PC-3 (cell line): ENCODE measurements around the gene ZFAND4.
"Not testable (repeated sequence)": the region's sequence is repeated elsewhere in the genome, so short reads cannot be mapped to it uniquely, and the experiment has no call there.

Experiments
- EZH2 ChIP-seq: fragments of 300-600 bp; sonication (generic); IDR thresholded peaks from one replicate; pipeline ENCODE4 v1.6.1; 2017; ENCODE audit warnings: antibody characterized with exemption, mild to moderate bottlenecking, low read length; ENCODE audit not compliant: unreplicated experiment
- TF ChIP-seq, protein P1 (sequence below): fragments of 300-600 bp; sonication (generic); conservative IDR thresholded peaks from 2 replicates; pipeline ENCODE4 v1.5.1; 2017; ENCODE audit warnings: antibody characterized with exemption, low read depth, mild to moderate bottlenecking, low read length

DNA sequence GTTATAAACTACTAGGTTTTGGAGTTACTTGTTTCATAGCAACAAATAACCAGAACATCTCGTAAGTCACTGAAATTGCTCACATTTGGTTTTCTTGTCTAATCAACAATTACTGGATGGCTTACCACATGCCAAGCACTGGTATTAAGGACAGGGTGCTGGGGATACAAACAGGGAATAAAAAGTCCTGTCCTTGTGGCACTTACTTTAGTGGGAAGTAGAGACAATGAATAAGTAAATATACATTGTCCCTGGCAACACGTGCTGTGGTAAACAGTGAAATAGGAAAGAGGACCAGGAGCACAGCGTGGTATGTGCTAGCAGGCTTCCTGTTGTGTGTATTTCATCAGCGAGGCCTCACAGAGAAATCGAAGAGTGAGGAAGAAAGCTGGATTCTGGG, 38.7 kb upstream of the ZFAND4 start:
- TF ChIP-seq, protein P1, sequence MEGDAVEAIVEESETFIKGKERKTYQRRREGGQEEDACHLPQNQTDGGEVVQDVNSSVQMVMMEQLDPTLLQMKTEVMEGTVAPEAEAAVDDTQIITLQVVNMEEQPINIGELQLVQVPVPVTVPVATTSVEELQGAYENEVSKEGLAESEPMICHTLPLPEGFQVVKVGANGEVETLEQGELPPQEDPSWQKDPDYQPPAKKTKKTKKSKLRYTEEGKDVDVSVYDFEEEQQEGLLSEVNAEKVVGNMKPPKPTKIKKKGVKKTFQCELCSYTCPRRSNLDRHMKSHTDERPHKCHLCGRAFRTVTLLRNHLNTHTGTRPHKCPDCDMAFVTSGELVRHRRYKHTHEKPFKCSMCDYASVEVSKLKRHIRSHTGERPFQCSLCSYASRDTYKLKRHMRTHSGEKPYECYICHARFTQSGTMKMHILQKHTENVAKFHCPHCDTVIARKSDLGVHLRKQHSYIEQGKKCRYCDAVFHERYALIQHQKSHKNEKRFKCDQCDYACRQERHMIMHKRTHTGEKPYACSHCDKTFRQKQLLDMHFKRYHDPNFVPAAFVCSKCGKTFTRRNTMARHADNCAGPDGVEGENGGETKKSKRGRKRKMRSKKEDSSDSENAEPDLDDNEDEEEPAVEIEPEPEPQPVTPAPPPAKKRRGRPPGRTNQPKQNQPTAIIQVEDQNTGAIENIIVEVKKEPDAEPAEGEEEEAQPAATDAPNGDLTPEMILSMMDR, result not testable (repeated sequence)
- not testable (repeated sequence) for TF ChIP-seq EZH2
